ENCODE measurements around the gene HBE1. TPM values are rescaled to one million over a fixed set of nuclear protein-coding genes. Genes with fewer than 3 reads are reported as not detected.

The HBE1 gene
- polyA plus RNA-seq, 1 of the 3 experiments (the other 2 are of a cell fraction) = 2.4 TPM

Other genes with a start within 250 kb of the HBE1 start
- not detected in 2 replicates for gene OR52J3, start 223.4 kb downstream of the HBE1 start, polyA plus RNA-seq (2012; rRNA removed)
- gene OR52E2, start 210.3 kb downstream of the HBE1 start, polyA plus RNA-seq (2012; rRNA removed) = not detected in 2 replicates
- not detected in 2 replicates for gene OR52E1, start 200.4 kb downstream of the HBE1 start, polyA plus RNA-seq (2012; rRNA removed)
- gene OR52A5, start 131.6 kb downstream of the HBE1 start, polyA plus RNA-seq (2012; rRNA removed) = not detected in 2 replicates
- gene OR52A1, start 115.2 kb downstream of the HBE1 start, polyA plus RNA-seq (2012; rRNA removed) = not detected in 2 replicates
- not detected in 2 replicates for gene OR51V1, start 69.3 kb downstream of the HBE1 start, polyA plus RNA-seq (2012; rRNA removed)
- not detected in 2 replicates for gene HBB, start 42.9 kb downstream of the HBE1 start, polyA plus RNA-seq (2012; rRNA removed)
- not detected in 2 replicates for gene HBD, start 35.5 kb downstream of the HBE1 start, polyA plus RNA-seq (2012; rRNA removed)
- not detected in 2 replicates for gene HBG1, start 20.1 kb downstream of the HBE1 start, polyA plus RNA-seq (2012; rRNA removed)
- 0.33 TPM in 1 of 2 replicates, not detected in the other for gene HBG2, start 15.2 kb downstream of the HBE1 start, polyA plus RNA-seq (2012; rRNA removed)
- gene OR51B4, start 32.0 kb upstream of the HBE1 start, polyA plus RNA-seq (2012; rRNA removed) = 0.07 and 0.29 TPM in 2 replicates
- gene OR51B2, start 54.4 kb upstream of the HBE1 start, polyA plus RNA-seq (2012; rRNA removed) = not detected in 2 replicates
- 0.15 and 0.29 TPM in 2 replicates for gene OR51B5, start 73.6 kb upstream of the HBE1 start, polyA plus RNA-seq (2012; rRNA removed)
- gene OR51B6, start 81.6 kb upstream of the HBE1 start, polyA plus RNA-seq (2012; rRNA removed) = not detected in 2 replicates
- gene OR51M1, start 113.9 kb upstream of the HBE1 start, polyA plus RNA-seq (2012; rRNA removed) = not detected in 2 replicates
- not detected in 2 replicates for gene OR51Q1, start 152.2 kb upstream of the HBE1 start, polyA plus RNA-seq (2012; rRNA removed)
- gene OR51I1, start 171.6 kb upstream of the HBE1 start, polyA plus RNA-seq (2012; rRNA removed) = 0.08 TPM in 1 of 2 replicates, not detected in the other
- not detected in 2 replicates for gene OR51I2, start 179.4 kb upstream of the HBE1 start, polyA plus RNA-seq (2012; rRNA removed)
- not detected in 2 replicates for gene OR52D1, start 218.7 kb upstream of the HBE1 start, polyA plus RNA-seq (2012; rRNA removed)
- not detected in 2 replicates for gene UBQLN3, start 240.0 kb upstream of the HBE1 start, polyA plus RNA-seq (2012; rRNA removed)
- gene UBQLNL, start 246.8 kb upstream of the HBE1 start, polyA plus RNA-seq (2012; rRNA removed) = 0.03 and 0.10 TPM in 2 replicates

Data from SK-N-SH (cell line).